Keratinocyte (primary cell): Measurements from ENCODE around the gene NATD1. TPM values are rescaled to one million over a fixed set of nuclear protein-coding genes. Genes with fewer than 3 reads are reported as not detected.

Experiments
- DNase-seq: peaks from one replicate; pipeline ENCODE4 v3.0.0-alpha.2; 2011; ENCODE audit warnings: low read depth, missing footprints, low spot score
- FAIRE-seq: peaks from 2 replicates; lab custom pipeline; 2011; peaks lifted over from hg19 to GRCh38; lab: Jason Lieb, UNC
- H2AFZ ChIP-seq: 2 replicates; pipeline ENCODE4 v1.6.0; 2012; ENCODE audit warnings: low read length, control low read depth, inconsistent platforms; ENCODE audit not compliant: control insufficient read depth
- H3K27ac ChIP-seq: 2 replicates; pipeline ENCODE4 v1.5.1; 2011; ENCODE audit warnings: low read length; ENCODE audit not compliant: control insufficient read depth, insufficient read depth
- H3K27me3 ChIP-seq: 3 replicates; pipeline ENCODE4 v1.6.0; 2011; ENCODE audit warnings: low read length; ENCODE audit not compliant: control insufficient read depth, insufficient read depth; ENCODE audit errors: extremely low read depth
- H3K36me3 ChIP-seq, 2 experiments: 2 replicates in 1 of 2; 3 replicates in 1 of 2; pipeline ENCODE4 v1.5.1; 2011; ENCODE audit warnings: low read length in 2 of 2, mild to moderate bottlenecking in 1 of 2; ENCODE audit not compliant: control insufficient read depth in 2 of 2, insufficient read depth in 2 of 2; ENCODE audit errors: extremely low read depth in 1 of 2
- H3K4me1 ChIP-seq: 3 replicates; pipeline ENCODE4 v1.5.1; 2011; ENCODE audit warnings: low read length; ENCODE audit not compliant: control insufficient read depth, insufficient read depth; ENCODE audit errors: extremely low read depth
- H3K4me2 ChIP-seq: 3 replicates; pipeline ENCODE4 v1.6.0; 2011; ENCODE audit warnings: low read depth, low read length; ENCODE audit not compliant: control insufficient read depth, insufficient read depth; ENCODE audit errors: extremely low read depth
- H3K4me3 ChIP-seq, 3 experiments: fragments of 200-600 bp in 1 of 3; sonication (generic) in 1 of 3; 2 replicates in 2 of 3; 3 replicates in 1 of 3; pipeline ENCODE4 v1.5.1; 2011 to 2016; ENCODE audit warnings: low read length in 3 of 3, mild to moderate bottlenecking in 3 of 3, control low read depth in 2 of 3, inconsistent platforms in 1 of 3, low read depth in 1 of 3, mixed read lengths in 1 of 3, mixed run types in 1 of 3, moderate library complexity in 1 of 3; ENCODE audit not compliant: control insufficient read depth in 2 of 3, insufficient read depth in 2 of 3; ENCODE audit errors: extremely low read depth in 1 of 3
- H3K79me2 ChIP-seq: 2 replicates; pipeline ENCODE4 v1.6.0; 2012; ENCODE audit warnings: low read length; ENCODE audit not compliant: control insufficient read depth, insufficient read depth
- H3K9ac ChIP-seq: 3 replicates; pipeline ENCODE4 v1.6.0; 2011; ENCODE audit warnings: low read length; ENCODE audit not compliant: control insufficient read depth, insufficient read depth; ENCODE audit errors: extremely low read depth
- H3K9me1 ChIP-seq: 3 replicates; pipeline ENCODE4 v1.6.0; 2011; ENCODE audit warnings: low read length; ENCODE audit not compliant: control insufficient read depth, insufficient read depth; ENCODE audit errors: extremely low read depth
- H3K9me3 ChIP-seq: 2 replicates; pipeline ENCODE4 v1.5.1; 2012; ENCODE audit warnings: low read depth, low read length; ENCODE audit not compliant: control insufficient read depth
- H4K20me1 ChIP-seq: 3 replicates; pipeline ENCODE4 v1.6.0; 2011; ENCODE audit warnings: low read length; ENCODE audit not compliant: control insufficient read depth, insufficient read depth; ENCODE audit errors: extremely low read depth
- EZH2 ChIP-seq: IDR thresholded peaks from one replicate; pipeline ENCODE4 v1.6.1; 2012; ENCODE audit warnings: inconsistent platforms, mild to moderate bottlenecking, low read length, moderate library complexity
- dilution Hi-C: fragments of 300-500 bp; cut with MboI; formaldehyde crosslinking; loops from one replicate; pipeline ENCODE4 v1.7.0; 2020; ENCODE audit warnings: low sequenced_read_pairs; ENCODE audit not compliant: extremely low pct_ligation_motif_present
- polyA plus RNA-seq, 5 experiments: library from polyadenylated mRNA; depleted of rRNA in 3 of 5; stranded (reverse) in 3 of 5; stranded (forward) in 1 of 5; unstranded in 1 of 5; fragments of >200 nt; gene quantifications; 1 replicate in 1 of 5; 2 replicates in 3 of 5; 3 replicates in 1 of 5; pipeline versions ENCODE4 v1.2.1 to v1.2.3, GENCODE V29; 2011 to 2012; ENCODE audit warnings: missing spikeins in 2 of 5, low read depth in 1 of 5, low replicate concordance in 1 of 5
- TF ChIP-seq, protein P1 (sequence below), 3 experiments: IDR thresholded peaks in 1 of 3; conservative IDR thresholded peaks in 1 of 3; optimal IDR thresholded peaks in 1 of 3; 2 replicates in 2 of 3; 3 replicates in 1 of 3; pipeline versions ENCODE3 to v1.5.1; 2011; ENCODE audit warnings: low read length in 3 of 3, mild to moderate bottlenecking in 3 of 3, moderate library complexity in 2 of 3, control low read depth in 1 of 3, inconsistent platforms in 1 of 3; ENCODE audit not compliant: insufficient read depth in 2 of 3; ENCODE audit errors: extremely low read depth in 1 of 3

Gene NATD1
- polyA plus RNA-seq, 1 donor (not counting 4 experiments of a cell fraction or from before 2014, with no cell fraction given), result 1.5 TPM

- Histone ChIP-seq H3K27ac (peak overlapping the region; percentile 63), H4K20me1 (peaks cover 7% of the 10 kb centered on the region), H3K79me2 (peaks cover 82% of the 10 kb centered on the region), H3K4me2 (no peak overlapping the region), H3K36me3 (peaks cover 19 to 32% of the 10 kb centered on the region in 2 experiments), H3K9ac (peak overlapping the region; percentile 55), H3K4me3 (no peak overlapping the region), H3K9me1 (peaks cover 7% of the 10 kb centered on the region), H2AFZ (no peak overlapping the region), H3K9me3 (peaks cover 3% of the 10 kb centered on the region), H3K4me1 (peaks cover 12% of the 10 kb centered on the region), H3K27me3 (no peaks in the 10 kb centered on the region)
- no peak for TF ChIP-seq EZH2
- TF ChIP-seq, protein P1, sequence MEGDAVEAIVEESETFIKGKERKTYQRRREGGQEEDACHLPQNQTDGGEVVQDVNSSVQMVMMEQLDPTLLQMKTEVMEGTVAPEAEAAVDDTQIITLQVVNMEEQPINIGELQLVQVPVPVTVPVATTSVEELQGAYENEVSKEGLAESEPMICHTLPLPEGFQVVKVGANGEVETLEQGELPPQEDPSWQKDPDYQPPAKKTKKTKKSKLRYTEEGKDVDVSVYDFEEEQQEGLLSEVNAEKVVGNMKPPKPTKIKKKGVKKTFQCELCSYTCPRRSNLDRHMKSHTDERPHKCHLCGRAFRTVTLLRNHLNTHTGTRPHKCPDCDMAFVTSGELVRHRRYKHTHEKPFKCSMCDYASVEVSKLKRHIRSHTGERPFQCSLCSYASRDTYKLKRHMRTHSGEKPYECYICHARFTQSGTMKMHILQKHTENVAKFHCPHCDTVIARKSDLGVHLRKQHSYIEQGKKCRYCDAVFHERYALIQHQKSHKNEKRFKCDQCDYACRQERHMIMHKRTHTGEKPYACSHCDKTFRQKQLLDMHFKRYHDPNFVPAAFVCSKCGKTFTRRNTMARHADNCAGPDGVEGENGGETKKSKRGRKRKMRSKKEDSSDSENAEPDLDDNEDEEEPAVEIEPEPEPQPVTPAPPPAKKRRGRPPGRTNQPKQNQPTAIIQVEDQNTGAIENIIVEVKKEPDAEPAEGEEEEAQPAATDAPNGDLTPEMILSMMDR (optimal IDR thresholded peaks at IDR 0.05 in 1 of 3, IDR thresholded peaks at IDR 0.05 in 1 of 3, conservative IDR thresholded peaks at IDR 0.05 in 1 of 3; ENCODE audit: extremely low read depth in 1 of 3, insufficient read depth in 2 of 3, low read length in 3 of 3), result no peak
- DNase-seq (no peak), FAIRE-seq (no peak)
- dilution Hi-C loops, result no loop called here
Observed at GRCh38 chr17:21294321-21295035, 41.3 kb upstream of the NATD1 start.

- Histone ChIP-seq H3K36me3 (peaks cover 15 to 26% of the 10 kb centered on the region in 2 experiments), H3K9ac (no peak overlapping the region), H4K20me1 (peaks cover 10% of the 10 kb centered on the region), H3K4me1 (peaks cover 17% of the 10 kb centered on the region), H3K4me2 (no peak overlapping the region), H3K79me2 (peaks cover 89% of the 10 kb centered on the region), H3K27me3 (no peaks in the 10 kb centered on the region), H3K27ac (no peak overlapping the region), H3K4me3 (no peak overlapping the region), H3K9me3 (peaks cover 3% of the 10 kb centered on the region), H3K9me1 (peaks cover 7% of the 10 kb centered on the region), H2AFZ (no peak overlapping the region)
- FAIRE-seq (no peak), DNase-seq (no peak)
- dilution Hi-C loops, result no loop called here
- TF ChIP-seq, protein P1 (optimal IDR thresholded peaks at IDR 0.05 in 1 of 3, IDR thresholded peaks at IDR 0.05 in 1 of 3, conservative IDR thresholded peaks at IDR 0.05 in 1 of 3; ENCODE audit: extremely low read depth in 1 of 3, insufficient read depth in 2 of 3, low read length in 3 of 3), result no peak
Observed at GRCh38 chr17:21293831-21294210, 40.6 kb upstream of the NATD1 start.
